Stimulated activated CD8-positive, alpha-beta memory T cell treated with anti-CD3 and anti-CD28 coated beads, Interleukin-15, amount 100 ng/mL, for 48 hours (primary cell): ENCODE measurements around the gene CD28.

Experiments
- DNase-seq, 2 donors: peaks; one replicate each; pipeline ENCODE4 v3.0.0-alpha.2; 2020; ENCODE audit warnings: low read depth in 2 of 2

Gene CD28

GRCh38 chr2:203715744-203716143 is 9.3 kb downstream of the CD28 start:
- DNase-seq = no peak

- peak; percentile 51 to 59 for DNase-seq
Observed at GRCh38 chr2:203718087-203718486, 11.6 kb downstream of the CD28 start.

GRCh38 chr2:203719456-203720410 is 13.3 kb downstream of the CD28 start:
- no peak for DNase-seq

- no peak for DNase-seq
Observed at GRCh38 chr2:203720915-203721672, 14.7 kb downstream of the CD28 start.

GRCh38 chr2:203721781-203722300 is 15.4 kb downstream of the CD28 start:
- no peak for DNase-seq

GRCh38 chr2:203722411-203722810 is 16.0 kb downstream of the CD28 start:
- no peak for DNase-seq

- DNase-seq = no peak
Observed at GRCh38 chr2:203728321-203728720, 21.9 kb downstream of the CD28 start.

- no peak for DNase-seq
Observed at GRCh38 chr2:203730076-203730729, 23.8 kb downstream of the CD28 start.

- DNase-seq = no peak
Observed at GRCh38 chr2:203730883-203731282, 24.4 kb downstream of the CD28 start.

GRCh38 chr2:203732092-203732952 is 25.9 kb downstream of the CD28 start:
- no peak for DNase-seq

- no peak for DNase-seq
Observed at GRCh38 chr2:203732953-203733510, 26.6 kb downstream of the CD28 start.

- DNase-seq = no peak
Observed at GRCh38 chr2:203733684-203734083, 27.2 kb downstream of the CD28 start.

GRCh38 chr2:203734276-203734983 is 28.0 kb downstream of the CD28 start:
- no peak for DNase-seq

- no peak for DNase-seq
Observed at GRCh38 chr2:203737360-203737759, 30.9 kb downstream of the CD28 start.

- DNase-seq = no peak
Observed at GRCh38 chr2:203739351-203739750, 32.9 kb downstream of the CD28 start.

GRCh38 chr2:203740871-203741281 is 34.4 kb downstream of the CD28 start:
- no peak for DNase-seq

- DNase-seq = no peak
Observed at GRCh38 chr2:203741566-203741965, 35.1 kb downstream of the CD28 start.

GRCh38 chr2:203743441-203743981 is 37.1 kb downstream of the CD28 start:
- DNase-seq = no peak

- DNase-seq = no peak
Observed at GRCh38 chr2:203744091-203744490, 37.7 kb downstream of the CD28 start.

- DNase-seq = no peak
Observed at GRCh38 chr2:203745267-203745666, 38.8 kb downstream of the CD28 start.
